HepG2 (cell line): ENCODE data around the gene SP3.

Source experiments
- CTCF ChIP-seq: sonication (generic); formaldehyde crosslinking; IDR thresholded peaks from 2 replicates; pipeline ENCODE4 v1.5.0; 2020; ENCODE audit warnings: mild to moderate bottlenecking, missing genetic modification reagents, moderate library complexity
- EP300 ChIP-seq, 3 experiments: sonication (generic) in 1 of 3; formaldehyde crosslinking in 1 of 3; IDR thresholded peaks; 2 replicates each; pipeline versions ENCODE4 v1.5.1 to v1.6.1; 2011 to 2020; ENCODE audit warnings: low read depth in 2 of 3, low read length in 2 of 3, borderline replicate concordance in 1 of 3, improper control_type of control experiment in 1 of 3, mild to moderate bottlenecking in 1 of 3, missing genetic modification reagents in 1 of 3, moderate library complexity in 1 of 3
- FOXC1 ChIP-seq: sonication (generic); formaldehyde crosslinking; IDR thresholded peaks from 2 replicates; pipeline ENCODE4 v1.8.0; 2022; ENCODE audit warnings: mild to moderate bottlenecking, missing genetic modification reagents, borderline replicate concordance
- HDAC2 ChIP-seq: sonication (generic); formaldehyde crosslinking; IDR thresholded peaks from 2 replicates; pipeline ENCODE4 v1.4.0; 2020; ENCODE audit warnings: missing genetic modification reagents
- POLR2A ChIP-seq, 2 experiments: IDR thresholded peaks; 2 replicates each; pipeline ENCODE4 v1.6.1; 2011; ENCODE audit warnings: low read depth in 2 of 2, low read length in 2 of 2, mild to moderate bottlenecking in 1 of 2, moderate library complexity in 1 of 2; ENCODE audit not compliant: insufficient read depth in 1 of 2
- RXRA ChIP-seq: sonication (generic); formaldehyde crosslinking; IDR thresholded peaks from 2 replicates; pipeline ENCODE4 v1.5.1; 2020; ENCODE audit warnings: missing genetic modification reagents
- TCF7 ChIP-seq: sonication (generic); IDR thresholded peaks from 2 replicates; pipeline ENCODE4 v1.6.1; 2016; ENCODE audit warnings: antibody characterized with exemption, low read depth
- TFE3 ChIP-seq: IDR thresholded peaks from 2 replicates; pipeline ENCODE4 v1.6.1; 2016
- THAP7 ChIP-seq: sonication (generic); formaldehyde crosslinking; IDR thresholded peaks from 2 replicates; pipeline ENCODE4 v1.8.1; 2023; ENCODE audit warnings: mild to moderate bottlenecking, missing genetic modification reagents
- ZNF510 ChIP-seq: sonication (generic); formaldehyde crosslinking; IDR thresholded peaks from 2 replicates; pipeline ENCODE4 v1.4.0; 2020; ENCODE audit warnings: low read depth, mild to moderate bottlenecking, missing genetic modification reagents
- ZNF75D ChIP-seq: sonication (generic); formaldehyde crosslinking; IDR thresholded peaks from 2 replicates; pipeline ENCODE4 v1.8.1; 2023; ENCODE audit warnings: missing genetic modification reagents, mild to moderate bottlenecking, borderline replicate concordance
- ZNF776 ChIP-seq: sonication (generic); formaldehyde crosslinking; IDR thresholded peaks from 2 replicates; pipeline ENCODE4 v1.4.0; 2020; ENCODE audit warnings: mild to moderate bottlenecking, missing genetic modification reagents
- ZSCAN30 ChIP-seq: sonication (generic); formaldehyde crosslinking; IDR thresholded peaks from 2 replicates; pipeline ENCODE4 v1.5.0; 2020; ENCODE audit warnings: mild to moderate bottlenecking, missing genetic modification reagents

- no peak for TF ChIP-seq EP300 (IDR thresholded peaks at IDR 0.05; ENCODE audit: low read depth in 2 of 2, low read length in 2 of 2)
- no peak for TF ChIP-seq EP300 (CRISPR knock-in tag; IDR thresholded peaks at IDR 0.05; ENCODE audit: borderline replicate concordance)
- no peak for TF ChIP-seq POLR2A (IDR thresholded peaks at IDR 0.05; ENCODE audit: insufficient read depth in 1 of 2, low read depth in 2 of 2, low read length in 2 of 2)
- no peak for TF ChIP-seq ZSCAN30
- no peak for TF ChIP-seq ZNF776 (CRISPR knock-in tag)
- no peak for TF ChIP-seq ZNF510
- no peak for TF ChIP-seq RXRA (CRISPR knock-in tag)
- TF ChIP-seq HDAC2 (CRISPR knock-in tag): no peak
- TF ChIP-seq FOXC1 (CRISPR knock-in tag): no peak
- no peak for TF ChIP-seq THAP7 (CRISPR knock-in tag)
- TF ChIP-seq CTCF: no peak
- no peak for TF ChIP-seq ZNF75D (CRISPR knock-in tag)
- TF ChIP-seq TFE3 (CRISPR knock-in tag): no peak
- TF ChIP-seq TCF7: no peak
Observed at GRCh38 chr2:173981520-173981919, 16.3 kb upstream of the SP3 start.
